CD4-positive, alpha-beta memory T cell (primary cell): ENCODE measurements around the gene WASF1. TPM values are rescaled to one million over a fixed set of nuclear protein-coding genes. Genes with fewer than 3 reads are reported as not detected.

Source experiments
- CTCF ChIA-PET: fragments of 350-600 bp; sonication (Branson Sonifier 250); formaldehyde crosslinking; loops from one replicate; lab custom pipeline; 2021; ENCODE audit warnings: inconsistent platforms; ENCODE audit not compliant: partially characterized antibody; lab: Charles Lee
- POLR2A ChIA-PET: fragments of 350-600 bp; sonication (Branson Sonifier 250); formaldehyde crosslinking; loops from one replicate; lab custom pipeline; 2021; ENCODE audit not compliant: partially characterized antibody; lab: Charles Lee
- DNase-seq, 5 donors: peaks; one replicate each; pipeline versions ENCODE4 v3.0.0 to v3.0.0-alpha.2; 2020 to 2022; ENCODE audit warnings: mixed read lengths in 1 of 5
- H3K27ac ChIP-seq: one replicate; pipeline ENCODE4 v1.7.0; 2013; ENCODE audit warnings: low read depth, low read length
- H3K27me3 ChIP-seq: 2 replicates; pipeline ENCODE4 v1.7.0; 2013; ENCODE audit warnings: mild to moderate bottlenecking, low read length, moderate library complexity; ENCODE audit not compliant: insufficient read depth
- H3K36me3 ChIP-seq: 2 replicates; pipeline ENCODE4 v1.7.0; 2013; ENCODE audit warnings: mild to moderate bottlenecking, low read length, moderate library complexity; ENCODE audit not compliant: insufficient read depth
- H3K4me1 ChIP-seq: 2 replicates; pipeline ENCODE4 v1.7.0; 2013; ENCODE audit warnings: mild to moderate bottlenecking, low read length, moderate library complexity; ENCODE audit not compliant: insufficient read depth
- H3K4me3 ChIP-seq, 2 donors: one replicate each; pipeline ENCODE4 v1.7.0; 2013; ENCODE audit warnings: low read length in 2 of 2, mild to moderate bottlenecking in 1 of 2
- H3K9me3 ChIP-seq, 2 donors: one replicate each; pipeline ENCODE4 v1.7.0; 2013; ENCODE audit warnings: low read length in 2 of 2, control low read depth in 1 of 2; ENCODE audit not compliant: control insufficient read depth in 1 of 2
- H3K27ac Mint-ChIP-seq, 7 donors: one replicate each; pipeline ENCODE4 v1.8.0; 2020 to 2021; ENCODE audit warnings: mixed read lengths in 7 of 7, mild to moderate bottlenecking in 6 of 7, inconsistent platforms in 3 of 7, moderate library complexity in 3 of 7
- H3K27me3 Mint-ChIP-seq, 2 donors: one replicate each; pipeline ENCODE4 v1.8.0; 2020 to 2021; ENCODE audit warnings: mixed read lengths in 2 of 2
- H3K36me3 Mint-ChIP-seq, 2 donors: one replicate each; pipeline ENCODE4 v1.8.0; 2020 to 2021; ENCODE audit warnings: mixed read lengths in 2 of 2, inconsistent platforms in 1 of 2, mild to moderate bottlenecking in 1 of 2
- H3K4me1 Mint-ChIP-seq, 4 donors: one replicate each; pipeline ENCODE4 v1.8.0; 2020 to 2021; ENCODE audit warnings: mixed read lengths in 4 of 4, mild to moderate bottlenecking in 1 of 4
- H3K4me3 Mint-ChIP-seq, 8 donors: one replicate each; pipeline ENCODE4 v1.8.0; 2020 to 2021; ENCODE audit warnings: mixed read lengths in 8 of 8, mild to moderate bottlenecking in 7 of 8, moderate library complexity in 6 of 8, inconsistent platforms in 3 of 8
- H3K9me3 Mint-ChIP-seq, 8 donors: one replicate each; pipeline ENCODE4 v1.8.0; 2020 to 2021; ENCODE audit warnings: mixed read lengths in 8 of 8, mild to moderate bottlenecking in 5 of 8, inconsistent platforms in 3 of 8, moderate library complexity in 1 of 8
- intact Hi-C: fragments of 100-400 bp; cut with micrococcal nuclease; formaldehyde crosslinking; loops from one replicate; pipeline ENCODE4 v1.15.1; 2023
- polyA plus RNA-seq, 2 donors: library from polyadenylated mRNA; unstranded; fragments of 300-500 nt; fragmentation: Illumina TruSeq; gene quantifications; one replicate each; pipeline ENCODE4 v1.2.3, GENCODE V29; 2021
- total RNA-seq, 2 experiments: library from RNA; stranded (reverse); gene quantifications; one replicate each; pipeline ENCODE4 v1.2.3, GENCODE V29; 2021

WASF1 gene
- total and polyA plus RNA-seq, 4 experiments from 2014 or later: 0.09 to 0.70 (median 0.26) TPM

DNA sequence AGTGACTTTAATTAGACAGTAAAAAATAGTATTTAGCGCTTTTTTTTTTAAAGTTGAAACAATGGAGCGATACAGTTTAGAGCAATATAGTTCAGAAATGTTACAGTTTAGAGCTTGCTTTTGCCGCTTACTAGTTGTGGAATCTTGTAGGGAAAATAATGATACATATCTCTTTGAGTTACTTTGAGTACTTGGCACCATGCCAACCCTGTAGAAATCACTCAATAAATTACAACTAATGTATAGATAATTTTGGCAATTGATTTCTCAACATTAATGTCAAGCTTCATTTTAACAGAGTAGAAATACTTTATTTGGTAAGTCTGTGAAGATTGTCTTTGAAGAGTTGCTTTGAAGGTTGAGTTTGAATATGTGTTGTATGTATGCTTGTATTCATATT, 28.2 kb upstream of the WASF1 start:
- Mint-ChIP-seq H3K9me3 (no peaks in the 10 kb centered on the region), H3K36me3 (peaks cover 33 to 50% of the 10 kb centered on the region in 2 donors), H3K27me3 (no peaks in the 10 kb centered on the region), H3K27ac (no peak overlapping the region), H3K4me1 (peaks cover 1 to 10% (median 5%) of the 10 kb centered on the region in 4 donors), H3K4me3 (no peak overlapping the region)
- CTCF ChIA-PET: interaction anchor here (0.6 to 1.8 kb wide), 3 partner anchors 8 to 164 kb away, joined by 4 to 5 read pairs (median 4); no protein-coding TSS in a partner anchor
- DNase-seq: no peak
- Histone ChIP-seq H3K27me3 (no peaks in the 10 kb centered on the region), H3K27ac (no peak overlapping the region), H3K9me3 (no peaks in the 10 kb centered on the region), H3K36me3 (peaks cover 27% of the 10 kb centered on the region), H3K4me1 (no peaks in the 10 kb centered on the region), H3K4me3 (no peak overlapping the region)
- intact Hi-C loops: no loop called here
- POLR2A ChIA-PET: interaction anchor here (1.0 kb wide), 1 partner anchor 27 kb away, joined by 3 read pairs; the partner anchor contains the start of gene CDC40

DNA sequence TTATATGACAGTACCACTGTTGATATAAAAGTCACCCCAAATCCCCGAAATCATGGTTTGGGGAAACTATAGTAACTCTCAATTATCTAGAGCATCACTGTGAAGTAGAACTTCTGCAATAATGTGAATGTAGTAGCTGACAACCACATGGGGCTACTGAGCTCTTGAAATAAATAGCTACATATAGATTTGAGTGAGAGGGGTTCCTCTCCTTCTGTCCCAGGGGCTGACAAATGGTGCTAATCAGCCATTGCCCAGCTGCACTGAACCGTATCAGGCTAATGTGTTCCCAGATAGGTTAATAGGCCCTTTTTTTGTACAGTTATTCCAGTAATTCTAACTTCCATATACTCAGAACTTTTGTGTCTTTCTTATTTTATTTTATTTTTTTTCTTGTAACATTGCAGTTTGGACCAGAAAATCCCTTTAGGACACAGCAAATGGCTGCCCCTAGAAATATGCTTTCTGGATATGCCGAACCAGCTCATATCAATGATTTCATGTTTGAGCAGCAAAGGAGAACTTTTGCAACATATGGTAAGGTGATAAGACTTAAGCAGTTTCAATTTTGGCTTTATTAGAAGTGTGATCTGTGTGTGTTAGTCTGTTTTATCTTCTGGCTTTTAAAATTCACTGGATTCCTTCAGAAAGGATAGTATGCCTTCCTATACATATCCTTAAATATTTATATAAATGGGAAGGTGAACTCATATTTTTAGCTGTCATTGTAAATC, 21.8 kb upstream of the WASF1 start:
- H3K36me3 ChIP-seq: no peaks in the 10 kb centered on the region
- no peak overlapping the region for H3K27ac ChIP-seq
- CTCF ChIA-PET: interaction anchor here (0.7 kb wide), 1 partner anchor 163 kb away, joined by 3 read pairs; no protein-coding TSS in a partner anchor

DNA sequence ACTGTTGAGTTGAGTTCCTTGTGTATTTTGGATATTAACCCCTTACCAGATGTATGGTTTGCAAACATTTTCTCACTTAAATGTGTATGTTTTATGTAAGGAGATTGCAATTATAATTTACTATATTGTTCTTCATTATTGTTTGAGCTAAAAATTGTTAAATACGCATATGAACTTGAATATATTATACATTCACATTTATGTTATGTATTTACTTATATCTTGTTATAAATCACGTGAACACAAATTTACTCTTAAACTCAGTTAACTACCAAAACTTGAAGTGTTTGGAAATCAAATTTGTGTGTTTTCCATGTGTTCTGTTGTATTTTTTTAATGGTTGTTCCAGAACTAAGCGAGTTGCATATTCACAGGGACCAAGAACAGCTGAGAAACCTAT, 19.1 kb upstream of the WASF1 start:
- CTCF ChIA-PET: interaction anchor here (1.4 to 1.5 kb wide), 2 partner anchors 9 to 19 kb away, joined by 3 to 4 read pairs; partner anchors contain the start of genes CDC40 and WASF1
- POLR2A ChIA-PET: no interaction called here
- no peaks in the 10 kb centered on the region for H3K9me3 ChIP-seq

More for the DNA sequence above, 21.8 kb upstream of the WASF1 start:
- Histone ChIP-seq H3K27me3 (no peaks in the 10 kb centered on the region), H3K4me1 (no peaks in the 10 kb centered on the region), H3K4me3 (no peak overlapping the region), H3K9me3 (no peaks in the 10 kb centered on the region)
- Mint-ChIP-seq H3K27ac (no peak overlapping the region), H3K27me3 (no peaks in the 10 kb centered on the region), H3K9me3 (no peaks in the 10 kb centered on the region), H3K4me3 (no peak overlapping the region), H3K4me1 (peaks cover 7 to 20% (median 17%) of the 10 kb centered on the region in 4 donors), H3K36me3 (peaks cover 10 to 21% of the 10 kb centered on the region in 2 donors)
- intact Hi-C loops: no loop called here
- no peak for DNase-seq
- POLR2A ChIA-PET: no interaction called here

DNA sequence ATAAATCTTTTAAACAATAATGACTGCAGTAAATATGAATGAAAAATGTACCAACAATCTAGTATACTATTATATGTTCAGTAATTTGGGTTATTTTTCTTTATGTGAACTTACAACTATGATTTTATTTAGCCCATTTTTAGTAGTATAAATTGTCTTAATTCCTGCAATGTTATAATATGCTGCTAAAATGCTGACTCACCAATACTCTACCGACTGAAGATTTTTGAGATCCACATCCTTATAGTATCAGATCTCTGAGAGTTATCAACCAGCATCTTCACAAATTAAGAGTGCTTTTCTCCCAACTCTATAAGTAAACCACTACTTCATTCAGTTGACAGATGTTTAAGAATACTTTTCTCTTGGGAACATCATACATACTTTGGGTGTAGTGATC, 17.4 kb upstream of the WASF1 start:
- H3K36me3 ChIP-seq: peaks cover 4% of the 10 kb centered on the region
- CTCF ChIA-PET: no interaction called here
- peaks cover 19 to 33% (median 20%) of the 10 kb centered on the region in 4 donors for H3K4me1 Mint-ChIP-seq

More for the DNA sequence above, 19.1 kb upstream of the WASF1 start:
- H3K27me3 Mint-ChIP-seq: no peaks in the 10 kb centered on the region
- H3K27ac Mint-ChIP-seq: no peak overlapping the region
- H3K36me3 Mint-ChIP-seq: peaks cover 22 to 23% of the 10 kb centered on the region in 2 donors
- peaks cover 6% of the 10 kb centered on the region for H3K4me1 ChIP-seq
- H3K4me1 Mint-ChIP-seq: peaks cover 16 to 36% (median 20%) of the 10 kb centered on the region in 4 donors
- H3K4me3 ChIP-seq: no peak overlapping the region
- intact Hi-C loops: no loop called here
- H3K9me3 Mint-ChIP-seq: no peaks in the 10 kb centered on the region
- H3K36me3 ChIP-seq: peaks cover 3% of the 10 kb centered on the region
- no peak overlapping the region for H3K4me3 Mint-ChIP-seq
- DNase-seq: no peak
- no peaks in the 10 kb centered on the region for H3K27me3 ChIP-seq
- no peak overlapping the region for H3K27ac ChIP-seq

DNA sequence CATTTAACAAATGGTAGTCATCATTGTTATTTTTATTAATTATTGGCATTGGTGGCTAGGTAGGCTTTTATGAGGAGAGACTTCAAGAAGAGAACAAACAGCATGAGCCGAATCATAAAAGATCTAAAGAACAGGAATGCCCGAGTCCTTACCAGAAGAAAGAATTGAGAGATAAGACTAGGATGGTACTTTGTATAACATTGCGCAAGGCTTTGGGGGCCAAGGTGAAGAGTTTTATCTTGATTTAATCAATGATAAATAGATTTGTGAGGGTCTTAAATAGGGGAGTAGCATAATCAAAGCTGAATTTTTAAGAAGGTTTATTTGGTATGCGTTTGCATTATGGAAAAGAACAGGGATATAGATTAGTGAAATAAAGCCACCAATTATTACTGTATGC, 16.2 kb upstream of the WASF1 start:
- no peaks in the 10 kb centered on the region for H3K9me3 ChIP-seq
- peaks cover 19 to 27% (median 19%) of the 10 kb centered on the region in 4 donors for H3K4me1 Mint-ChIP-seq
- POLR2A ChIA-PET: no interaction called here
- no peaks in the 10 kb centered on the region for H3K27me3 ChIP-seq
- no peak overlapping the region for H3K4me3 Mint-ChIP-seq
- H3K27ac ChIP-seq: no peak overlapping the region
- peaks cover 4% of the 10 kb centered on the region for H3K36me3 ChIP-seq
- intact Hi-C loops: no loop called here
- H3K4me1 ChIP-seq: peaks cover 13% of the 10 kb centered on the region
- no peaks in the 10 kb centered on the region for H3K9me3 Mint-ChIP-seq
- CTCF ChIA-PET: interaction anchor here (1.0 kb wide), 1 partner anchor 11 kb away, joined by 3 read pairs; no protein-coding TSS in a partner anchor
- H3K27ac Mint-ChIP-seq: no peak overlapping the region
- H3K27me3 Mint-ChIP-seq: no peaks in the 10 kb centered on the region
- H3K4me3 ChIP-seq: no peak overlapping the region
- no peak for DNase-seq
- peaks cover 18 to 20% of the 10 kb centered on the region in 2 donors for H3K36me3 Mint-ChIP-seq

More for the DNA sequence above, 17.4 kb upstream of the WASF1 start:
- intact Hi-C loops: no loop called here
- H3K9me3 Mint-ChIP-seq: no peaks in the 10 kb centered on the region
- H3K36me3 Mint-ChIP-seq: peaks cover 18 to 20% of the 10 kb centered on the region in 2 donors
- Histone ChIP-seq H3K27ac (no peak overlapping the region), H3K27me3 (no peaks in the 10 kb centered on the region), H3K4me3 (no peak overlapping the region), H3K9me3 (no peaks in the 10 kb centered on the region), H3K4me1 (peaks cover 6% of the 10 kb centered on the region)
- POLR2A ChIA-PET: no interaction called here
- no peaks in the 10 kb centered on the region for H3K27me3 Mint-ChIP-seq
- DNase-seq: no peak
- H3K4me3 Mint-ChIP-seq: no peak overlapping the region
- no peak overlapping the region for H3K27ac Mint-ChIP-seq

DNA sequence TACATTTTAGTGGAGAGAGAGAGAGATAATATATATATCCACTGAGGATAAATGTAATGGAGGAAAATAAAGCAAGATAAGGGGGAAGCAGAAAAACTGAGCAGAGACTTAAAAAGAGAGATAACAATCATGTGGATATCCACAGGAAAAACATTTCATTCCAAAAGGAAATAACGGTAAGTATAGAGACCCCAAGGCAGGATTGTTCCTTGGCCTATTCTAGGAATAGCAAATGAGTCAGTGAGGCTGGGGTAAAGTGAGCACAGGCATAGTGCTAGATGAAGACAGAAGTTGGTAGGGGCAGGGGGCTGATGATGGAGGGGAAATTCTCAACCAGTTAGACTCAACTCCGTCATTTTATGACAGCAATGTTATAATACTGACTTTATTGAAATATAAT, 12.0 kb upstream of the WASF1 start:
- H3K27ac ChIP-seq: no peak overlapping the region
- Mint-ChIP-seq H3K9me3 (no peaks in the 10 kb centered on the region), H3K27me3 (no peaks in the 10 kb centered on the region), H3K4me3 (no peak overlapping the region), H3K27ac (no peak overlapping the region), H3K4me1 (peaks cover 19 to 28% (median 27%) of the 10 kb centered on the region in 4 donors), H3K36me3 (peaks cover 14 to 18% of the 10 kb centered on the region in 2 donors)
- H3K27me3 ChIP-seq: no peaks in the 10 kb centered on the region
- ChIA-PET CTCF (no interaction called here), POLR2A (no interaction called here)
- H3K4me3 ChIP-seq: no peak overlapping the region
- H3K4me1 ChIP-seq: peaks cover 44% of the 10 kb centered on the region
- intact Hi-C loops: no loop called here
- no peaks in the 10 kb centered on the region for H3K9me3 ChIP-seq
- no peak for DNase-seq
- peaks cover 4% of the 10 kb centered on the region for H3K36me3 ChIP-seq

DNA sequence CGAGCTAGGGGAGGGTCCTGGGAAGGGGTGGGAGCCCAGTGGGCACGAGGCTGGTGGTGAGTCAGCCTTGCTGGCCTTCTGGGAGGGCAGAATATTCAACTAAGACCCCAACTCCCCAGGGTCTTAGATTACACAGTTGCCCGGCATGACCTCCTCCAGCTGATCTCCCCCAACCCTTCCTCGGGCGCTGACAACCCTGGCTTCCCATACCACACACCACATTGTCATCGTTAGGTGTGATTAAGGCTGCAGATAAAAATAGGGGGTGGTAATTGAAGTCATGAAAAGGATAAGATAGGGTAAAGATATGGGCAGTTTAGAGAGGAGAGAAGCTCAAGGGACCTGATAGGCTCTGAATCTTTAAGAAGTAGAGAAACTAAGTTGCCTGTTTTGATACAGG, 11.3 kb upstream of the WASF1 start:
- H3K9me3 ChIP-seq: no peaks in the 10 kb centered on the region
- H3K36me3 ChIP-seq: peaks cover 4% of the 10 kb centered on the region
- Mint-ChIP-seq H3K4me1 (peaks cover 27 to 31% (median 29%) of the 10 kb centered on the region in 4 donors), H3K36me3 (peaks cover 17 to 21% of the 10 kb centered on the region in 2 donors), H3K9me3 (no peaks in the 10 kb centered on the region), H3K27me3 (no peaks in the 10 kb centered on the region), H3K4me3 (no peak overlapping the region), H3K27ac (no peak overlapping the region)
- POLR2A ChIA-PET: no interaction called here
- no peak overlapping the region for H3K27ac ChIP-seq
- H3K4me1 ChIP-seq: peaks cover 47% of the 10 kb centered on the region
- H3K4me3 ChIP-seq: no peak overlapping the region
- intact Hi-C loops: no loop called here
- no peak for DNase-seq
- no peaks in the 10 kb centered on the region for H3K27me3 ChIP-seq
- CTCF ChIA-PET: no interaction called here
